Common myeloid progenitor, CD34-positive (primary cell): ENCODE data around the gene ARRDC5.
A peak's percentile ranks its signal among the peaks of the same experiment; 100 is the strongest.

Experiments used
- CTCF ChIA-PET: fragments of 350-600 bp; sonication (Branson Sonifier 250); formaldehyde crosslinking; loops from one replicate; lab custom pipeline; 2021; ENCODE audit warnings: antibody characterized with exemption; lab: Charles Lee
- POLR2A ChIA-PET: fragments of 350-600 bp; sonication (Branson Sonifier 250); formaldehyde crosslinking; loops from one replicate; lab custom pipeline; 2021; ENCODE audit warnings: antibody characterized with exemption; lab: Charles Lee
- DNase-seq, 3 donors: peaks; one replicate each; pipeline versions ENCODE4 v3.0.0 to v3.0.0-alpha.2; 2013
- H3K27ac ChIP-seq, 2 experiments: 1 replicate in 1 of 2; 2 replicates in 1 of 2; pipeline ENCODE4 v1.7.0; 2013; ENCODE audit warnings: inconsistent platforms in 2 of 2, low read length in 2 of 2, mild to moderate bottlenecking in 2 of 2, low read depth in 1 of 2, moderate library complexity in 1 of 2; ENCODE audit not compliant: severe bottlenecking in 2 of 2, insufficient read depth in 1 of 2, poor library complexity in 1 of 2
- H3K27me3 ChIP-seq, 5 experiments: replicated peaks in 2 of 5; 1 replicate in 3 of 5; 2 replicates in 2 of 5; pipeline versions ENCODE4 v1.6.1 to v1.7.0; 2013; ENCODE audit warnings: low read length in 4 of 5, mild to moderate bottlenecking in 2 of 5, moderate library complexity in 2 of 5, inconsistent platforms in 1 of 5; ENCODE audit not compliant: insufficient read depth in 5 of 5, control insufficient read depth in 4 of 5
- H3K36me3 ChIP-seq, 4 experiments: 1 replicate in 2 of 4; 2 replicates in 2 of 4; pipeline versions ENCODE4 v1.6.1 to v1.7.0; 2013; ENCODE audit warnings: low read length in 3 of 4, control low read depth in 1 of 4, mild to moderate bottlenecking in 1 of 4; ENCODE audit not compliant: control insufficient read depth in 4 of 4, insufficient read depth in 4 of 4
- H3K4me1 ChIP-seq, 4 experiments: 1 replicate in 3 of 4; 2 replicates in 1 of 4; pipeline versions ENCODE4 v1.6.1 to v1.7.1; 2013; ENCODE audit warnings: low read length in 3 of 4, mild to moderate bottlenecking in 3 of 4, control low read depth in 1 of 4, inconsistent platforms in 1 of 4, moderate library complexity in 1 of 4; ENCODE audit not compliant: control insufficient read depth in 4 of 4, insufficient read depth in 4 of 4; ENCODE audit errors: control extremely low read depth in 1 of 4
- H3K4me3 ChIP-seq, 7 experiments: 1 replicate in 4 of 7; 2 replicates in 3 of 7; pipeline versions ENCODE4 v1.5.1 to v1.7.0; 2013; ENCODE audit warnings: mild to moderate bottlenecking in 7 of 7, low read length in 6 of 7, moderate library complexity in 6 of 7, inconsistent platforms in 2 of 7, low read depth in 2 of 7, control low read depth in 1 of 7; ENCODE audit not compliant: insufficient read depth in 4 of 7, control insufficient read depth in 1 of 7; ENCODE audit errors: extremely low read depth in 1 of 7
- H3K9me3 ChIP-seq, 5 experiments: 1 replicate in 4 of 5; 2 replicates in 1 of 5; pipeline versions ENCODE4 v1.6.1 to v1.7.1; 2013; ENCODE audit warnings: low read length in 4 of 5, mild to moderate bottlenecking in 2 of 5, inconsistent platforms in 1 of 5, low read depth in 1 of 5, moderate library complexity in 1 of 5; ENCODE audit not compliant: control insufficient read depth in 4 of 5, insufficient read depth in 2 of 5; ENCODE audit errors: control extremely low read depth in 1 of 5
- WGBS: methylation state at CpG from one replicate; pipeline ENCODE4 v1.1.5; 2013; ENCODE audit not compliant: insufficient coverage; 5-methylcytosine and 5-hydroxymethylcytosine counted together

ARRDC5 gene

DNA sequence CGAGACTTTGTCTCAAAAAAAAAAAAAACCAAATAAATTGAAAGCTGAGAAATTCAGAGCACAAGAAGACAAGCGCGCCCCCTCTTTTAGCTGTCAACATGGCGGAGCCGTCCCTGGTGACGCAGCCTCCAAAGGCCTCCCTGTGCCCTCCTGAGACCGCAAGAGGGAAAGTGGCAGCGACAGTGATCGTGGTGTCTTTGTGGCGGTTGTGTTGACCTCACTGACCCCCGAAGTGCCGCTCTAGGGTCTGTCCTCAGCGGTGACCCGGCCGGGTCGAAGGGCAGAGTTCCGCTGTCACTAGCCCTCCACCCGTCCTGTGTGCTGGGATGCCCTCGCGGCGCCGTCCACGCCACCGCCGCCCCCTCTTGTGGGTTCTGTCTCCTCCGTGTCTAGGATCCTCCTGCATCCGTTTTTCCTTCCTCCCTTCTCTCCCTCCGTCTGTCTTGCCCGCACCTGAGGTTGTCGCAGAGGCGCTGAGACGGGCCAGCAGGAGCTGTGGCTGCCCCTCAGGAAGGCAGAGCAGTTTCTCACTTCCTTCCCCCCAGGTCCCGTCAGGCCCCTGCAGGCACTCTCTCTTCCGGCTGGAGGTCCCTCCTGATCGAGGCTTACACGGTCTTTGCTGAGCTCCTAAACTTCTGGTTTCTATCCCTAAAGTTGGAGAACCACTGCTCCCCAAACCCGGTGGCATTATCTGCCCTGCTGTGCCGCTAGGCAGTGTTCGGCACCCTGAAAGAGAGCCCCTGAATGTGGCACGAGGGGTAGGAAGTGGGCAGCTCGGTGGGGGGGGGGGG lies 13.8 kb upstream of the ARRDC5 start:
- CTCF ChIA-PET, result interaction anchor here (1.0 to 2.9 kb wide), 5 partner anchors 10 to 114 kb away, joined by 3 to 15 read pairs (median 3); no protein-coding TSS in a partner anchor
- peak overlapping the region; percentile 69 to 84 for H3K27ac ChIP-seq
- no peaks in the 10 kb centered on the region for H3K27me3 ChIP-seq
- no peaks in the 10 kb centered on the region for H3K9me3 ChIP-seq
- peaks cover 0 to 57% (median 6%) of the 10 kb centered on the region in 4 experiments for H3K36me3 ChIP-seq
- peaks cover 14 to 52% (median 50%) of the 10 kb centered on the region in 4 experiments for H3K4me1 ChIP-seq
- 3% methylated on average over 32 of the region's 41 CpGs for WGBS
- peak; percentile 56 to 82 (median 72) for DNase-seq
- POLR2A ChIA-PET, result interaction anchor here (0.6 to 1.7 kb wide), 6 partner anchors 10 to 116 kb away, joined by 3 to 9 read pairs (median 4); partner anchors contain the start of genes KDM4B and PLIN3
- H3K4me3 ChIP-seq, result peak overlapping the region; percentile 46 to 84 (median 63)

- Histone ChIP-seq H3K27me3 (no peaks in the 10 kb centered on the region), H3K36me3 (peaks cover 0 to 49% (median 4%) of the 10 kb centered on the region in 4 experiments), H3K4me1 (peaks cover 18 to 65% (median 63%) of the 10 kb centered on the region in 4 experiments), H3K9me3 (no peaks in the 10 kb centered on the region), H3K4me3 (peak overlapping the region in 6 of 7 experiments; percentile 41 to 84 (median 66)), H3K27ac (peak overlapping the region in 1 of 2 experiments; percentile 84)
- DNase-seq, result peak; percentile 23 to 75 (median 59)
- CTCF ChIA-PET, result interaction anchor here (1.2 to 4.7 kb wide), 5 partner anchors 11 to 106 kb away, joined by 3 to 78 read pairs (median 15); no protein-coding TSS in a partner anchor
- 94% methylated on average over 12 of the region's 23 CpGs for WGBS
- POLR2A ChIA-PET, result interaction anchor here (1.0 kb wide), 1 partner anchor 56 kb away, joined by 3 read pairs; no protein-coding TSS in a partner anchor
Observed at GRCh38 chr19:4914736-4915501, 12.2 kb upstream of the ARRDC5 start.

GRCh38 chr19:4913996-4914735 lies 11.5 kb upstream of the ARRDC5 start:
- Histone ChIP-seq H3K27ac (no peak overlapping the region), H3K36me3 (peaks cover 0 to 45% (median 4%) of the 10 kb centered on the region in 4 experiments), H3K9me3 (no peaks in the 10 kb centered on the region), H3K27me3 (no peaks in the 10 kb centered on the region), H3K4me1 (peaks cover 18 to 70% (median 68%) of the 10 kb centered on the region in 4 experiments), H3K4me3 (peak overlapping the region in 4 of 7 experiments; percentile 29 to 84 (median 56))
- WGBS, result 89% methylated on average over 17 of the region's 24 CpGs
- POLR2A ChIA-PET, result no interaction called here
- CTCF ChIA-PET, result interaction anchor here (1.1 to 4.7 kb wide), 5 partner anchors 12 to 105 kb away, joined by 3 to 78 read pairs (median 6); no protein-coding TSS in a partner anchor
- DNase-seq, result no peak

DNA sequence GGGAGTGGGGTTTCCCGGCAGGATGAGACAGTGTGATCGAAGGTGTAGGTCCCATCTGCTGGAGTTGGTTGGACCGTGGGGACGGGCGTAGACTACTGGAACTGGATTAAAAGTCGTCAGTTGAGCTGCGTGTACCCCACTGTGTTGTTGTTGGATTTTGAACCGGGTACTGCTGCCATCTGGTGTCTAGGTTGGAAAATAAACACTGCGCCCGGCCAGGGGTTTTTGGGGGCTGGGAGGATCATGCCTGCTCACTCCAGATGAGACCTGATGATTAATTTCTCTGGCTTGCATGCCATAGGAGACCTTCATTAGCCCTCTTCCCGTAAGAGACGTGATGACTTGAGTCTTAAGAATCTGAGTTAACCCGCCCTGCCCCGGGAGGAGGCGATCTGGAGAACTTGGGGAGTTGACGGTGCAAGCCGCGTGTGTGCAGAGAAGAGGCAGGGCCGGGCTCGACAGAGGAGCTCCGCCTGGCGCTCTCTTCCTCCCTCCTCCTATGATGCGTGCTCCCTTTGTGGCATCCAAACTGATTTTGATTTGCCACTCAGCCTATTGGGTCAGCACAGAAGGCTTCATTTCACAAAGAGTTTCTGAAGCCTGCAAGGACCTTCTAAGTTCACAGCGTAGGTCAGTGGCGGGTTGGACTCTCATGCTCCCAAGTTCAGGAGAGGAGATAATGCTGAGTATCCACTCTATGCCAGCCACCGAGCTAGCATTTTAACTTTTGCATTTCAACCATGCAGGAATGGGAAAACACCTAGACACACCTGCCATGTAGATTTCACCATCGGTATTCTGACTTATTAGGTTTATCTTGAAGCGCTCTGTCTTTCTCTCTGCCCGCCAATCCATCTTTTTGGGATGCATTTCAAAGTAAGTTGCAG lies 9.3 kb upstream of the ARRDC5 start:
- Histone ChIP-seq H3K4me1 (peaks cover 18 to 75% (median 65%) of the 10 kb centered on the region in 4 experiments), H3K36me3 (peaks cover 0 to 37% (median 3%) of the 10 kb centered on the region in 4 experiments), H3K27ac (peak overlapping the region in 1 of 2 experiments; percentile 59), H3K27me3 (no peaks in the 10 kb centered on the region), H3K9me3 (no peaks in the 10 kb centered on the region), H3K4me3 (peak overlapping the region in 6 of 7 experiments; percentile 45 to 81 (median 68))
- ChIA-PET CTCF (interaction anchor here (0.6 to 4.7 kb wide), 28 partner anchors 8 to 137 kb away, joined by 3 to 78 read pairs (median 4); partner anchors contain the start of genes ARRDC5, KDM4B and PLIN3), POLR2A (interaction anchor here (0.7 kb wide), 1 partner anchor 8 kb away, joined by 3 read pairs; no protein-coding TSS in a partner anchor)
- WGBS, result 44% methylated on average over 21 of the region's 29 CpGs
- peak; percentile 79 to 87 (median 85) for DNase-seq

GRCh38 chr19:4911314-4911713 lies 8.6 kb upstream of the ARRDC5 start:
- POLR2A ChIA-PET, result interaction anchor here (0.7 kb wide), 1 partner anchor 9 kb away, joined by 3 read pairs; no protein-coding TSS in a partner anchor
- 69% methylated on average over 8 of the region's 15 CpGs for WGBS
- Histone ChIP-seq H3K4me1 (peaks cover 18 to 69% (median 58%) of the 10 kb centered on the region in 4 experiments), H3K27me3 (no peaks in the 10 kb centered on the region), H3K36me3 (peaks cover 0 to 37% (median 3%) of the 10 kb centered on the region in 4 experiments), H3K4me3 (peak overlapping the region in 6 of 7 experiments; percentile 54 to 85 (median 72)), H3K27ac (peak overlapping the region in 1 of 2 experiments; percentile 59), H3K9me3 (no peaks in the 10 kb centered on the region)
- CTCF ChIA-PET, result interaction anchor here (0.9 to 4.7 kb wide), 20 partner anchors 8 to 119 kb away, joined by 3 to 78 read pairs (median 4); partner anchors contain the start of gene ARRDC5
- DNase-seq, result peak in 1 of 3 donors; percentile 27
